Body of pancreas (tissue), 4 donors: Measurements from ENCODE around the gene MFRP. TPM values are rescaled to one million over a fixed set of nuclear protein-coding genes. Genes with fewer than 3 reads are reported as not detected.

ENCODE experiments used
- ATAC-seq: fragments of 150-250 bp; one replicate; pipeline ENCODE4 v1.9.1; 2016
- DNase-seq, 4 donors: peaks; one replicate each; pipeline ENCODE4 v3.0.0-alpha.2; 2019
- H3K27ac ChIP-seq, 4 donors: fragments of 200-600 bp; sonication (generic); 1 replicate in 3 of 4; 2 replicates in 1 of 4; pipeline versions ENCODE4 v1.5.1 to v1.6.1; 2016 to 2019; ENCODE audit warnings: mild to moderate bottlenecking in 1 of 4, mixed read lengths in 1 of 4, moderate library complexity in 1 of 4
- H3K27me3 ChIP-seq, 2 donors: fragments of 200-600 bp; sonication (generic); one replicate each; pipeline ENCODE4 v1.6.0; 2016; ENCODE audit warnings: mild to moderate bottlenecking in 1 of 2
- H3K36me3 ChIP-seq, 2 donors: fragments of 200-600 bp; sonication (generic); replicated peaks in 1 of 2; 2 replicates each; pipeline ENCODE4 v1.5.1; 2016; ENCODE audit warnings: low read depth in 2 of 2; ENCODE audit not compliant: insufficient read depth in 1 of 2
- H3K4me1 ChIP-seq: fragments of 200-600 bp; sonication (generic); one replicate; pipeline ENCODE4 v1.6.0; 2016
- H3K4me3 ChIP-seq, 2 donors: fragments of 200-600 bp; sonication (generic); 1 replicate in 1 of 2; 2 replicates in 1 of 2; pipeline ENCODE4 v1.5.1; 2016 to 2019
- H3K9me3 ChIP-seq, 3 donors: fragments of 200-600 bp; sonication (generic); 1 replicate in 2 of 3; 2 replicates in 1 of 3; pipeline ENCODE4 v1.5.1; 2016
- POLR2A ChIP-seq, 3 donors: fragments of 450-650 bp; IDR thresholded peaks; one replicate each; pipeline ENCODE4 v1.6.1; 2016; ENCODE audit warnings: antibody characterized with exemption in 3 of 3, mild to moderate bottlenecking in 2 of 3
- WGBS, 2 donors: methylation state at CpG; one replicate each; pipeline ENCODE4 v1.1.5; 2017; 5-methylcytosine and 5-hydroxymethylcytosine counted together
- intact Hi-C: fragments of 100-400 bp; cut with DNase I; formaldehyde crosslinking; loops from one replicate; pipeline ENCODE4 v1.15.1; 2023
- total RNA-seq, 2 donors: library from RNA; depleted of rRNA; stranded (reverse); fragments of >200 nt; gene quantifications; one replicate each; pipeline ENCODE4 v1.1.0, GENCODE V29; 2016
- TF ChIP-seq, protein P1 (sequence below), 7 experiments: fragments of 450-650 bp in 4 of 7; fragments of 200-600 bp in 3 of 7; sonication (generic) in 3 of 7; IDR thresholded peaks; one replicate each; pipeline ENCODE4 v1.5.1; 2016 to 2019; ENCODE audit warnings: antibody characterized with exemption in 7 of 7

MFRP gene
- total RNA-seq, 2 donors from 2014 or later = 0.52 TPM; not detected in 1

DNA sequence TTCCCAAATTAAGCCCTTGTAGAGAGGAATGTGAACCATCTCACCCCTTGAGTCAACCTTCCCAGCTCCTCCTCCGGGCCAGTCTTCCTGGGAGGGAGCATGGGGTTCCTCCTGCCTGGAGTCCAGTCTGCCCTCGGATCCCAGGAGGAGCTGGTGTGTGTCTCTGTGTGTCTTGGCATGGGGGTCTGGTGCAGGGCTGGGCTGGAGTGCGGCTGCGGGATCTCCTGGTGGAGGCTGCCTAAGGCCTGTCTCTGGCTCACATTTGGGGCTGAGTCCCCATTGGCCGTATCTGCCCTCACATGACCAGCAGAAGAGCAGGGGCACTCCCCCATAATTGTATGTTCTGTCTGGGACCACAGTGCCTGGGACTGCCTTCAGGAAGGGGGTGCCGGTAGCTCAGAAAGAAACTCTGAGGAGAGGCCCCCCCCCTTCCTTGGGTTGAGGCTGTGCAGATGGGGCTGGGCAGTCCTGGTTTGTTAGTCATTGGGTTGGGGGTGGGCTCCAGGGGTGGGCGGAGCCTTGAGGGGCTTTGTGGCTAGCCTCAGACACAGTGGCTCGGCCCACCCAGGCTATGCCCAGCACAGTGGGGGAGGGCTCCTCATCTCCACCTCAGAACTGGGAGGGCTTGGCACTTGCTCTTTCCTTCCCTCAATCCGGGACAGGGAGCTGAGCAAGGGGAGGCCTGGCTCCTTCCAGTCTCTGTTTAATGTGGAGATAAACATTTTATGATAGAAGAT is 8.8 kb downstream of the MFRP start:
- no peak overlapping the region for H3K4me3 ChIP-seq
- no peak overlapping the region for H3K27ac ChIP-seq
- no peaks in the 10 kb centered on the region for H3K36me3 ChIP-seq
- no peak for TF ChIP-seq POLR2A (IDR thresholded peaks at IDR 0.05)
- TF ChIP-seq, protein P1, sequence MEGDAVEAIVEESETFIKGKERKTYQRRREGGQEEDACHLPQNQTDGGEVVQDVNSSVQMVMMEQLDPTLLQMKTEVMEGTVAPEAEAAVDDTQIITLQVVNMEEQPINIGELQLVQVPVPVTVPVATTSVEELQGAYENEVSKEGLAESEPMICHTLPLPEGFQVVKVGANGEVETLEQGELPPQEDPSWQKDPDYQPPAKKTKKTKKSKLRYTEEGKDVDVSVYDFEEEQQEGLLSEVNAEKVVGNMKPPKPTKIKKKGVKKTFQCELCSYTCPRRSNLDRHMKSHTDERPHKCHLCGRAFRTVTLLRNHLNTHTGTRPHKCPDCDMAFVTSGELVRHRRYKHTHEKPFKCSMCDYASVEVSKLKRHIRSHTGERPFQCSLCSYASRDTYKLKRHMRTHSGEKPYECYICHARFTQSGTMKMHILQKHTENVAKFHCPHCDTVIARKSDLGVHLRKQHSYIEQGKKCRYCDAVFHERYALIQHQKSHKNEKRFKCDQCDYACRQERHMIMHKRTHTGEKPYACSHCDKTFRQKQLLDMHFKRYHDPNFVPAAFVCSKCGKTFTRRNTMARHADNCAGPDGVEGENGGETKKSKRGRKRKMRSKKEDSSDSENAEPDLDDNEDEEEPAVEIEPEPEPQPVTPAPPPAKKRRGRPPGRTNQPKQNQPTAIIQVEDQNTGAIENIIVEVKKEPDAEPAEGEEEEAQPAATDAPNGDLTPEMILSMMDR (IDR thresholded peaks at IDR 0.05) = no peak
- H3K27me3 ChIP-seq = no peaks in the 10 kb centered on the region
- WGBS, 2 donors = 52 to 66% methylated on average over 3 to 9 of the region's 9 CpGs
- no peak for ATAC-seq
- H3K4me1 ChIP-seq = peaks cover 56% of the 10 kb centered on the region
- H3K9me3 ChIP-seq = no peaks in the 10 kb centered on the region
- intact Hi-C loops = loop anchor here (5.0 kb wide), 1 partner anchor 40 kb away; no protein-coding TSS in a partner anchor
- no peak for DNase-seq

DNA sequence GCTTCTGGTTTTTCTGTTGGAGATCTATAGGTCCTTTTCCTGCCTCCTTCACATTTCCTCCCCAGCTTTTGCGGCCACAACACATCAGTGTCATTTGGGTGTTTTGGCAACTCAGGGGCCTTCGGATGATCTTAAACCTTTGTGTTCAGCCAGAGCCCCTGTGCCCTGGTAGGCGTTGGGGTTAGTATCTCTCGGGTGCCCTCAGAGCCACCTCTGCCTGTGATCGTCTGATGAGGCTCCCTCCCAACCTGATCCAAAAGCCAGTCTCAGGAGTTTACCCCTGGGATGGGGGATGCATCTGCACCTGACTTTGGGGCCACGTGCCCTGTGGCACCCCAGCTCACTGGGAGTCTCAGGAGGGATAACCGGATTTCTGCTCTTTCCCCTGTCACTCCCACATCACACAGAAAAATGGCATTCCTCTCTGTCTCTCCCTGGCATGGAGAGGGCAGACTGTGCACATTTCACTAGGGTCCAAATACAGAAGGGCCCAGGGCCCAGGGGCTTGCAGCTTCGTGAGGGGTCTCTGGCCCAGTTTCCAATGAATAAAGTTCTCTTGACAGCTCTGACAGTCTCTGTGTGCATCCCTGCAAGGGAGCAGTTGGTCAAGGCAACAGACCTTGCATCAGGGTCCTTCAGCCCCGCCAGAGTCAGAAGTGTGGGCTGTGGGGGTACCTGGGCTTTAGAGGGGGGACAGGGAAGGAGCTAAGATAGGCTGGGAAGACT is 9.6 kb downstream of the MFRP start:
- WGBS, 2 donors = 85 to 89% methylated on average over 6 to 9 of the region's 9 CpGs
- H3K4me3 ChIP-seq = no peak overlapping the region
- no peak overlapping the region for H3K27ac ChIP-seq
- TF ChIP-seq, protein P1 (IDR thresholded peaks at IDR 0.05) = no peak
- no peak for TF ChIP-seq POLR2A (IDR thresholded peaks at IDR 0.05)
- no peaks in the 10 kb centered on the region for H3K9me3 ChIP-seq
- DNase-seq (no peak), ATAC-seq (no peak)
- intact Hi-C loops = loop anchor here (5.0 kb wide), 1 partner anchor 40 kb away; no protein-coding TSS in a partner anchor
- peaks cover 56% of the 10 kb centered on the region for H3K4me1 ChIP-seq
- H3K27me3 ChIP-seq = no peaks in the 10 kb centered on the region
- H3K36me3 ChIP-seq = no peaks in the 10 kb centered on the region

DNA sequence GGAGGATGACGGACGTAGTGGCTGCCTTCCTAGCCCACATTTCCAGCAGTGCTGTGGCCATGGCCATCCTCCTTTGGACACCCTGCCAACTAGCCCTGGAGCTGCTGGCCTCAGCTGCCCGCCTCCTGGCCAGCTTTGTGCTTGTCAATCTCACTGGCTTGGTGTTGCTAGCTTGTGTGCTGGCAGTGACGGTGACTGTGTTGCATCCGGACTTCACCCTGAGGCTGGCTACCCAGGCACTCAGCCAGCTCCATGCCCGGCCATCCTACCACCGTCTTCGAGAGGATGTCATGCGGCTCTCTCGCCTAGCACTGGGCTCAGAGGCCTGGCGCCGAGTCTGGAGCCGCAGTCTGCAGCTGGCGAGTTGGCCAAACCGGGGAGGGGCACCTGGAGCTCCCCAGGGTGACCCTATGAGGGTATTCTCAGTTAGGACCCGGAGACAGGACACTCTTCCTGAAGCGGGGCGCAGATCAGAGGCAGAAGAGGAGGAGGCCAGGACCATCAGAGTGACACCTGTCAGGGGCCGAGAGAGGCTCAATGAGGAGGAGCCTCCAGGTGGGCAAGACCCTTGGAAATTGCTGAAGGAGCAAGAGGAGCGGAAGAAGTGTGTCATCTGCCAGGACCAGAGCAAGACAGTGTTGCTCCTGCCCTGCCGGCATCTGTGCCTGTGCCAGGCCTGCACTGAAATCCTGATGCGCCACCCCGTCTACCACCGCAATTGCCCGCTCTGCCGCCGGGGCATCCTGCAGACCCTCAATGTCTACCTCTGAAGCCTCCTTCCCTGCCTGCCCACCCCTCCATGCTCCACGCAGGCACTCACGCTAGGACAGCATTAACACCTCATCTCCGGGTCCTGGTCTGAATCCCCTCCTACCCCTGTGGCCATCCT is 10.6 kb downstream of the MFRP start:
- ATAC-seq = no peak
- 83 to 85% methylated on average over 16 to 29 of the region's 30 CpGs for WGBS, 2 donors
- H3K27me3 ChIP-seq = no peaks in the 10 kb centered on the region
- H3K9me3 ChIP-seq = no peaks in the 10 kb centered on the region
- no peaks in the 10 kb centered on the region for H3K36me3 ChIP-seq
- peaks cover 46% of the 10 kb centered on the region for H3K4me1 ChIP-seq
- H3K4me3 ChIP-seq = no peak overlapping the region
- no peak for TF ChIP-seq POLR2A (IDR thresholded peaks at IDR 0.05)
- TF ChIP-seq, protein P1 (IDR thresholded peaks at IDR 0.05) = no peak
- DNase-seq = no peak
- no peak overlapping the region for H3K27ac ChIP-seq
- intact Hi-C loops = loop anchor here (5.0 kb wide), 1 partner anchor 41 kb away; no protein-coding TSS in a partner anchor

DNA sequence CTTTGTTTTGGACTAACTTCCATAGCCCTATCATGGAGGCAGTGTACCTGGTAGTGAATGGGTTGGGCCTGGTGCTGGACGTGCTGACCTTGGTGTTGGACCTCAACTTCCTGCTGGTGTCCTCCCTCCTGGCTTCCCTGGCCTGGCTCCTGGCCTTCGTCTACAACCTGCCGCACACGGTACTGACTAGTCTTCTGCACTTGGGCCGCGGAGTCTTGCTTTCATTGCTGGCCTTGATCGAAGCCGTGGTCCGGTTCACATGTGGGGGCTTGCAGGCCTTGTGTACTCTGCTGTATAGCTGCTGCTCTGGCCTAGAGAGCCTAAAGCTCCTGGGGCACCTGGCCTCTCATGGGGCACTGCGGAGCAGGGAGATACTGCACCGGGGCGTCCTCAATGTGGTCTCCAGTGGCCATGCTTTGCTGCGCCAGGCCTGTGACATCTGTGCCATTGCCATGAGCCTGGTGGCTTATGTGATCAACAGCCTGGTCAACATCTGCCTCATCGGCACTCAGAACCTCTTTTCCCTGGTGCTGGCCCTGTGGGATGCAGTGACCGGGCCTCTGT is 11.3 kb downstream of the MFRP start:
- H3K27me3 ChIP-seq = no peaks in the 10 kb centered on the region
- TF ChIP-seq, protein P1 (IDR thresholded peaks at IDR 0.05) = no peak
- no peak for TF ChIP-seq POLR2A (IDR thresholded peaks at IDR 0.05)
- DNase-seq (no peak), ATAC-seq (no peak)
- WGBS, 2 donors = 45 to 46% methylated on average over 4 to 13 of the region's 15 CpGs
- H3K36me3 ChIP-seq = no peaks in the 10 kb centered on the region
- H3K4me3 ChIP-seq = peak overlapping the region in 1 of 2 donors; percentile 97
- peaks cover 39% of the 10 kb centered on the region for H3K4me1 ChIP-seq
- H3K9me3 ChIP-seq = no peaks in the 10 kb centered on the region
- intact Hi-C loops = loop anchor here (5.0 kb wide), 1 partner anchor 42 kb away; no protein-coding TSS in a partner anchor
- peak overlapping the region in 2 of 4 donors; percentile 75 to 85 for H3K27ac ChIP-seq
